GM18505 (cell line): Measurements from ENCODE around the gene CMBL.
"Not testable (repeated sequence)": the region's sequence is repeated elsewhere in the genome, so short reads cannot be mapped to it uniquely, and the experiment has no call there.

ENCODE experiments used
- ATAC-seq: cut with Tn5 transposase; IDR thresholded peaks from one replicate; pipeline ENCODE4 v1.9.1; 2021; ENCODE audit not compliant: unreplicated experiment
- POLR2A ChIP-seq: IDR thresholded peaks from 4 replicates; pipeline ENCODE4 v1.6.1; 2011; ENCODE audit warnings: borderline replicate concordance; ENCODE audit not compliant: insufficient read depth, insufficient read length; ENCODE audit errors: extremely low read depth

Gene CMBL

GRCh38 chr5:10291692-10292339, 15.9 kb downstream of the CMBL start:
- ATAC-seq = no peak
- no peak for TF ChIP-seq POLR2A

- ATAC-seq = no peak
- TF ChIP-seq POLR2A = no peak
Observed at GRCh38 chr5:10290438-10290837, 17.3 kb downstream of the CMBL start.

- no peak for ATAC-seq
- no peak for TF ChIP-seq POLR2A
Observed at GRCh38 chr5:10289991-10290390, 17.7 kb downstream of the CMBL start.

- no peak for ATAC-seq
- TF ChIP-seq POLR2A = no peak
Observed at GRCh38 chr5:10289353-10289752, 18.3 kb downstream of the CMBL start.

GRCh38 chr5:10288592-10289219, 19.0 kb downstream of the CMBL start:
- peak; percentile 45 for ATAC-seq
- no peak for TF ChIP-seq POLR2A

GRCh38 chr5:10286862-10287227, 20.9 kb downstream of the CMBL start:
- ATAC-seq = no peak
- TF ChIP-seq POLR2A = no peak

- ATAC-seq = no peak
- no peak for TF ChIP-seq POLR2A
Observed at GRCh38 chr5:10286162-10286861, 21.4 kb downstream of the CMBL start.

- ATAC-seq = not testable (repeated sequence)
Observed at GRCh38 chr5:10285362-10285761, 22.3 kb downstream of the CMBL start.

- no peak for TF ChIP-seq POLR2A
- peak; percentile 90 for ATAC-seq
Observed at GRCh38 chr5:10283927-10284635, 23.6 kb downstream of the CMBL start.

- ATAC-seq = no peak
- TF ChIP-seq POLR2A = no peak
Observed at GRCh38 chr5:10279925-10280720, 27.6 kb downstream of the CMBL start.

- ATAC-seq = no peak
- no peak for TF ChIP-seq POLR2A
Observed at GRCh38 chr5:10279328-10279727, 28.4 kb downstream of the CMBL start.

- no peak for ATAC-seq
- no peak for TF ChIP-seq POLR2A
Observed at GRCh38 chr5:10278658-10279279, 28.9 kb downstream of the CMBL start.

- ATAC-seq = no peak
- no peak for TF ChIP-seq POLR2A
Observed at GRCh38 chr5:10277773-10278630, 29.7 kb downstream of the CMBL start.
